NK-92 (cell line): Measurements from ENCODE around the gene CDHR2.

Experiments
- DNase-seq: peaks from one replicate; lab custom pipeline; 2025; ENCODE audit not compliant: unreplicated experiment; lab: John Stamatoyannopoulos, UW

The CDHR2 gene

GRCh38 chr5:176631383-176632200 lies 82.5 kb downstream of the CDHR2 start:
- DNase-seq = no peak

- no peak for DNase-seq
These were observed 83.6 kb downstream of the CDHR2 start for GRCh38 chr5:176632745-176633144.

GRCh38 chr5:176633598-176633997 lies 84.5 kb downstream of the CDHR2 start:
- DNase-seq = no peak

GRCh38 chr5:176636426-176636825 lies 87.3 kb downstream of the CDHR2 start:
- no peak for DNase-seq

GRCh38 chr5:176637556-176637955 lies 88.4 kb downstream of the CDHR2 start:
- no peak for DNase-seq

- no peak for DNase-seq
These were observed 89.3 kb downstream of the CDHR2 start for GRCh38 chr5:176638437-176638836.

- no peak for DNase-seq
These were observed 90.1 kb downstream of the CDHR2 start for GRCh38 chr5:176639208-176639607.

- DNase-seq = no peak
These were observed 90.8 kb downstream of the CDHR2 start for GRCh38 chr5:176639981-176640380.

GRCh38 chr5:176640616-176641015 lies 91.5 kb downstream of the CDHR2 start:
- DNase-seq = no peak

GRCh38 chr5:176642675-176643490 lies 93.7 kb downstream of the CDHR2 start:
- no peak for DNase-seq

- DNase-seq = no peak
These were observed 94.5 kb downstream of the CDHR2 start for GRCh38 chr5:176643491-176644219.

- DNase-seq = no peak
These were observed 95.2 kb downstream of the CDHR2 start for GRCh38 chr5:176644294-176644693.

GRCh38 chr5:176644878-176645670 lies 95.9 kb downstream of the CDHR2 start:
- DNase-seq = no peak
